K562 (cell line): ENCODE measurements around the gene PCBP3.

Experiments
- JUND ChIP-seq, 2 experiments: IDR thresholded peaks; 2 replicates in 1 of 2; 3 replicates in 1 of 2; pipeline ENCODE4 v1.6.1; 2011; ENCODE audit warnings: borderline replicate concordance in 2 of 2, low read depth in 2 of 2, low read length in 2 of 2, improper control_type of control experiment in 1 of 2, missing biosample characterization in 1 of 2, missing genetic modification characterization in 1 of 2, missing genetic modification reagents in 1 of 2
- ZFX ChIP-seq: sonication (generic); formaldehyde crosslinking; IDR thresholded peaks from 2 replicates; pipeline ENCODE4 v1.8.0; 2022; ENCODE audit warnings: mild to moderate bottlenecking, missing genetic modification reagents, moderate library complexity

GRCh38 chr21:45632160-45632559 is 11.4 kb upstream of the PCBP3 start:
- TF ChIP-seq ZFX (no peak), JUND (IDR thresholded peaks at IDR 0.05; ENCODE audit: borderline replicate concordance, low read depth, low read length) (no peak), JUND (tag; IDR thresholded peaks at IDR 0.05; ENCODE audit: borderline replicate concordance, low read depth, low read length) (no peak)
